ENCODE data around the gene KIF19.

DNA sequence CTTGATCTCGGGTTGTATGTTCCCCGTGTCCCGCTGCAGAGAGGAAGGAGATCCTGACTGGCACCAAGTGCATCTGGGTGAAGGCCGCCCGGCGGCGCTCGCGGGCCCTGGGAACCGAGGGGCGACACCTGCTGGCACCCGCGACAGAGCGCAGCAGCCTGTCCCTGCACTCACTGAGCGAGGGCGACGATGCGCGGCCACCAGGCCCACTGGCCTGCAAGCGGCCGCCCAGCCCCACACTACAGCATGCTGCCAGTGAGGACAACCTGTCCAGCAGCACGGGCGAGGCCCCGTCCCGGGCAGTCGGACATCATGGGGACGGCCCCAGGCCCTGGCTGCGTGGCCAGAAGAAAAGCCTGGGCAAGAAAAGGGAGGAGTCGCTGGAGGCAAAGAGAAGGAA, 28.1 kb downstream of the KIF19 start:
- TF ChIP-seq POLR2A (IDR thresholded peaks at IDR 0.05): no peak
- TF ChIP-seq POLR2AphosphoS5 (IDR thresholded peaks at IDR 0.05): no peak
